Adrenal gland (tissue), 12 donors: ENCODE results near the gene CDYL. TPM values are rescaled to one million over a fixed set of nuclear protein-coding genes. Genes with fewer than 3 reads are reported as not detected.
A peak's percentile ranks its signal among the peaks of the same experiment; 100 is the strongest.
"Not testable (repeated sequence)": the region's sequence is repeated elsewhere in the genome, so short reads cannot be mapped to it uniquely, and the experiment has no call there.

ENCODE experiments used
- DNase-seq, 7 donors: peaks; one replicate each; pipeline ENCODE4 v3.0.0-alpha.2; 2019 to 2020
- H3K27ac ChIP-seq, 5 donors: fragments of 200-600 bp; sonication (generic) in 4 of 5; 1 replicate in 3 of 5; 2 replicates in 2 of 5; pipeline versions ENCODE4 v1.5.1 to v1.8.0; 2016 to 2020; ENCODE audit warnings: mild to moderate bottlenecking in 1 of 5
- H3K27me3 ChIP-seq: fragments of 200-600 bp; 2 replicates; pipeline ENCODE4 v1.8.0; 2021
- H3K36me3 ChIP-seq, 2 donors: fragments of 200-600 bp; replicated peaks in 1 of 2; 1 replicate in 1 of 2; 2 replicates in 1 of 2; pipeline versions ENCODE4 v1.5.1 to v1.8.0; 2018 to 2022
- H3K4me1 ChIP-seq, 2 donors: fragments of 200-600 bp; replicated peaks in 1 of 2; 1 replicate in 1 of 2; 2 replicates in 1 of 2; pipeline versions ENCODE4 v1.5.1 to v1.8.0; 2018 to 2021
- H3K4me3 ChIP-seq, 4 donors: fragments of 200-600 bp; sonication (generic) in 3 of 4; one replicate each; pipeline ENCODE4 v1.5.1; 2016 to 2018
- H3K9me3 ChIP-seq, 3 donors: fragments of 200-600 bp; sonication (generic) in 1 of 3; replicated peaks in 1 of 3; 1 replicate in 2 of 3; 2 replicates in 1 of 3; pipeline versions ENCODE4 v1.5.1 to v1.8.0; 2016 to 2021
- POLR2A ChIP-seq, 2 donors: fragments of 450-650 bp; IDR thresholded peaks; one replicate each; pipeline ENCODE4 v1.6.1; 2017; ENCODE audit warnings: antibody characterized with exemption in 2 of 2, mild to moderate bottlenecking in 2 of 2, moderate library complexity in 1 of 2
- WGBS, 4 donors: extraction: QIAGEN DNeasy Blood & Tissue Kit in 2 of 4; methylation state at CpG; one replicate each; pipeline versions ENCODE4 v1.1.5 to v1.1.7; 2013 to 2017; 5-methylcytosine and 5-hydroxymethylcytosine counted together
- intact Hi-C, 2 donors: fragments of 100-400 bp; cut with DNase I; formaldehyde crosslinking; loops; one replicate each; pipeline versions ENCODE4 v1.14.1 to v1.15.0; 2022 to 2023
- polyA plus RNA-seq, 3 donors: library from polyadenylated mRNA; stranded (reverse); fragments of 200-250 nt in 2 of 3; fragments of 350-450 nt in 1 of 3; fragmentation: Illumina TruSeq in 1 of 3; extraction: RNeasy Lipid Tissue Mini Kit (QIAGEN cat#74804) in 1 of 3; gene quantifications; one replicate each; pipeline ENCODE4 v1.2.3, GENCODE V29; 2013 to 2014
- total RNA-seq, 9 donors: library from RNA; depleted of rRNA in 4 of 9; stranded (reverse); fragments of >200 nt in 4 of 9; fragments of 120-200 nt in 1 of 9; fragmentation: NEBNext Ultra II Directional in 1 of 9; extraction: Animal tissue kit (Norgen Biotek cat#: 25700) in 1 of 9; gene quantifications; one replicate each; pipeline versions ENCODE4 v1.1.0 to v1.2.4, GENCODE V29; 2013 to 2023
- TF ChIP-seq, protein P1 (sequence below), 6 experiments: fragments of 450-650 bp in 4 of 6; fragments of 200-600 bp in 2 of 6; sonication (generic) in 1 of 6; IDR thresholded peaks; 1 replicate in 5 of 6; 2 replicates in 1 of 6; pipeline versions ENCODE4 v1.5.1 to v1.8.0; 2016 to 2021; ENCODE audit warnings: antibody characterized with exemption in 6 of 6, mild to moderate bottlenecking in 2 of 6, moderate library complexity in 1 of 6
- donor health status: healthy with polysubstance abuse.
- donor health status: Bipolar disorder and iron deficiency.
- donor health status: DM: yes; HTN: yes; CAD: no.
- donor health status: DM: no; HTN: no; CAD: no.
- donor health status: DM: no; HTN: no; CAD: no.
- donor health status: DM: yes; HTN: yes; CAD: no.

The CDYL gene
- total and polyA plus RNA-seq, 12 donors, result 3.3 to 47.1 (median 24.8) TPM

DNA sequence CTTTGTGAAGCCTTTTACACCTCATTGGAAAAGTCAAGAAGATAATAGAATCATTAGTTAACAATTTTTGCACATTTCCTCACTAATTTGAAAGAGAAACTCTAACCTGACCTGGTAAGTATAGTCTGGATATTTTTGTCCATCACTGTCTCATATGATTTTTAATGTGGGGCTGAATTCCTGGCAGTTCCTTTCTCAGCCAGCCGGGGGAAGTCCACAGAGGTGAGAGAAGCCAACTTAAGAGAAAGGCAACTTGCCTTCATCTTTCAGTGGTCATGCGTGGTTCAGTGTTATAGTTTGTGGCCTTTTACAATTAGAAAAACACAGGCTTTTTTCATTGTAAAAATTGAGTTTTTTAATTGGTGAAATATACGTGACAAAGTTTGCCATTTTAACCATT, 80.6 kb downstream of the CDYL start:
- intact Hi-C loops, result no loop called here
- H3K4me1 ChIP-seq, result peaks cover 5 to 26% of the 10 kb centered on the region in 2 donors
- H3K27me3 ChIP-seq, result no peaks in the 10 kb centered on the region
- 90 to 97% (median 95%) methylated on average over 3 of the region's 3 CpGs for WGBS, 4 donors
- TF ChIP-seq POLR2A (IDR thresholded peaks at IDR 0.05), result no peak
- H3K4me3 ChIP-seq, result no peak overlapping the region
- no peaks in the 10 kb centered on the region for H3K36me3 ChIP-seq
- no peak overlapping the region for H3K27ac ChIP-seq
- no peaks in the 10 kb centered on the region for H3K9me3 ChIP-seq
- DNase-seq, result no peak

DNA sequence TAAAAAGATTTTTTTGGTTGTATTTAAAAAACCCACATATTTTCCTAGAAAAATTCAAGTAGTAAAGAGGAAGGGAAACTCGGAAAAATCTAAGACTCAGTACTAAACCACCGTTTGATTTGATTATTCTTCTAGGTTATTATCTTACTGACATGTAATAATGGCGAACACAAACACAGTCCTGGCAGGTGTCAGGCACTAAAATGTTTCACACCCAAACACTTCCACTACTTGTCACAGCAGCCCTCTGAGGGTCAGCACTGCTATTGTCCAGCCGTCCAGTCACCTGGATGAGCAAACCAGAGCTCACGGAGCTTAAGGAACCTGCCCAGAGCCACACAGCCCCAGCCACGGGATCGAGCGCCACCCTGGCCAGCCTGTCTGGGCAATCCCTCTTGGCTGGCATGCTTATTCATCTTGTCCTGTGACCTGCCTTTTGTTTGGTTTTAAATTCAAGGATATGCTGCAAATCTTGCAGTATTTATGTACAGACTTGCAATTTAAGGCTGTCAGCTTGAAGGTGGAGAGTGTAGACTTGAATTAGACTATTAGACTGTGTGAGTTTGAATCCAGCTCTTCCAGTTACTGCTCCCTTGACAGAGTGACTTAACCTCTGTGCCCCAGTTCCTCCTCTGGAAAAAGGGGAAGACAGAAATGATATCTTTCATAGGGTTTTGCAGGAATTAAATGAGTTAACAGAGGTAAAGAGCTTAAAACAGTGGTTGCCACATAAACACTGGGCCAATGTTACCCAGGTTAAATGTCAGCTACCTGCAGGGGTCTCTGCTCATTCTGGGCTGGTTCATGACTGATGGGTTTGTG, 82.2 kb downstream of the CDYL start:
- Histone ChIP-seq H3K9me3 (no peaks in the 10 kb centered on the region), H3K4me1 (peaks cover 5 to 26% of the 10 kb centered on the region in 2 donors), H3K36me3 (no peaks in the 10 kb centered on the region), H3K27me3 (no peaks in the 10 kb centered on the region), H3K4me3 (no peak overlapping the region), H3K27ac (peak overlapping the region in 2 of 5 donors; percentile 40 to 54)
- WGBS, 4 donors, result 59 to 79% (median 69%) methylated on average over 5 to 8 of the region's 8 CpGs
- DNase-seq, result peak in 3 of 7 donors; percentile 18 to 32 (median 30)
- intact Hi-C loops, result no loop called here
- no peak for TF ChIP-seq POLR2A (IDR thresholded peaks at IDR 0.05)
- TF ChIP-seq, protein P1, sequence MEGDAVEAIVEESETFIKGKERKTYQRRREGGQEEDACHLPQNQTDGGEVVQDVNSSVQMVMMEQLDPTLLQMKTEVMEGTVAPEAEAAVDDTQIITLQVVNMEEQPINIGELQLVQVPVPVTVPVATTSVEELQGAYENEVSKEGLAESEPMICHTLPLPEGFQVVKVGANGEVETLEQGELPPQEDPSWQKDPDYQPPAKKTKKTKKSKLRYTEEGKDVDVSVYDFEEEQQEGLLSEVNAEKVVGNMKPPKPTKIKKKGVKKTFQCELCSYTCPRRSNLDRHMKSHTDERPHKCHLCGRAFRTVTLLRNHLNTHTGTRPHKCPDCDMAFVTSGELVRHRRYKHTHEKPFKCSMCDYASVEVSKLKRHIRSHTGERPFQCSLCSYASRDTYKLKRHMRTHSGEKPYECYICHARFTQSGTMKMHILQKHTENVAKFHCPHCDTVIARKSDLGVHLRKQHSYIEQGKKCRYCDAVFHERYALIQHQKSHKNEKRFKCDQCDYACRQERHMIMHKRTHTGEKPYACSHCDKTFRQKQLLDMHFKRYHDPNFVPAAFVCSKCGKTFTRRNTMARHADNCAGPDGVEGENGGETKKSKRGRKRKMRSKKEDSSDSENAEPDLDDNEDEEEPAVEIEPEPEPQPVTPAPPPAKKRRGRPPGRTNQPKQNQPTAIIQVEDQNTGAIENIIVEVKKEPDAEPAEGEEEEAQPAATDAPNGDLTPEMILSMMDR (IDR thresholded peaks at IDR 0.05), result no peak

DNA sequence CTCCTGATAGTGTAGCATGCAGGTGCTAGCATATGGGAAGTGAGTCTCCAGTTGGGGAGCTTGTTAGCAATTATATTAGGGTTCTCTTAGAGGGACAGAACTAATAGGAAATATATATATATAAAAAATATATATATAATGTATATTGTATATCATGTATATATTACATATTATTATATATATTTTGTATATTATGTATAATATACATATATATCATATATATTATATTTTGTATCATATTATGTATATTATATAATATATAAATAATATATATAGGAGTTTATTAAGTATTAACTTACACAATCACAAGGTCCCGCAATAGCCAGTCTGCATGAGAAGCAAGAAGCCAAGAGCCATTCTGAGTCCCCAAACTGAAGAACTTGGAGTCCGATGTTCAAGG, 84.2 kb downstream of the CDYL start:
- WGBS, 4 donors, result 92 to 98% (median 95%) methylated on average over 2 of the region's 2 CpGs
- Histone ChIP-seq H3K9me3 (no peaks in the 10 kb centered on the region), H3K36me3 (no peaks in the 10 kb centered on the region), H3K4me3 (no peak overlapping the region), H3K4me1 (peaks cover 5 to 20% of the 10 kb centered on the region in 2 donors), H3K27me3 (no peaks in the 10 kb centered on the region), H3K27ac (no peak overlapping the region)
- intact Hi-C loops, result no loop called here
- DNase-seq, result no peak
- TF ChIP-seq, protein P1 (IDR thresholded peaks at IDR 0.05), result no peak

DNA sequence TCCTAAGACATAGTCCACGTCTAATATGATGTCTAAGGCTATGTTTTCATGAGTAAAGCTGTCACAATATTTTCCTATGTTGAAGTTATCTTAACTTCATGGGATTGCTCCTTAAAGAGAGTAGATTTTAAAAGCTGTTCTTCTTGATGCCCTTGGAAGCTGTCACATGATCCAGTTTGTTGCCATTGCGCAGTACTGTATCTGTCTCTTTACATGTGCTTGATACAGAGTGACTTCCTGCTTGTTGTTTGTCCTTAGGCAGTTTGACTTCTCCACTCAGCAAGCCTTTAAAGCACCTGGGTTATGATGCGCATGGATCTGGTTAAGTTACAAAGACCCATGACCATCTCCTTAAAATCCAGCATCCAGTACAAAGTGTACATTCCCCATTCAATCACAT, 85.4 kb downstream of the CDYL start:
- TF ChIP-seq, protein P1 (IDR thresholded peaks at IDR 0.05), result no peak
- no peak for TF ChIP-seq POLR2A (IDR thresholded peaks at IDR 0.05)

GRCh38 chr6:4864519-4864918, 88.3 kb downstream of the CDYL start:
- TF ChIP-seq, protein P1 (IDR thresholded peaks at IDR 0.05), result no peak
- TF ChIP-seq POLR2A (IDR thresholded peaks at IDR 0.05), result no peak
- no peak for DNase-seq
- H3K36me3 ChIP-seq, result no peaks in the 10 kb centered on the region
- no peak overlapping the region for H3K4me3 ChIP-seq
- peaks cover 0 to 2% of the 10 kb centered on the region in 2 donors for H3K4me1 ChIP-seq
- no peaks in the 10 kb centered on the region for H3K27me3 ChIP-seq
- H3K27ac ChIP-seq, result no peak overlapping the region
- intact Hi-C loops, result no loop called here
- WGBS, 4 donors, result 88 to 93% (median 91%) methylated on average over 3 of the region's 3 CpGs
- H3K9me3 ChIP-seq, result peaks cover 0 to 7% (median 6%) of the 10 kb centered on the region in 3 donors

More for the DNA sequence above, 85.4 kb downstream of the CDYL start:
- H3K4me3 ChIP-seq, result no peak overlapping the region
- WGBS, 4 donors, result 88 to 94% (median 91%) methylated on average over 3 of the region's 3 CpGs
- no peak overlapping the region for H3K27ac ChIP-seq
- H3K9me3 ChIP-seq, result no peaks in the 10 kb centered on the region
- peaks cover 5 to 20% of the 10 kb centered on the region in 2 donors for H3K4me1 ChIP-seq
- no peak for DNase-seq
- no peaks in the 10 kb centered on the region for H3K27me3 ChIP-seq
- intact Hi-C loops, result no loop called here
- H3K36me3 ChIP-seq, result no peaks in the 10 kb centered on the region

- H3K27ac ChIP-seq, intact Hi-C loops, H3K27me3 ChIP-seq, H3K9me3 ChIP-seq, H3K4me3 ChIP-seq, H3K36me3 ChIP-seq, H3K4me1 ChIP-seq, DNase-seq: not testable (repeated sequence)
- WGBS, 4 donors, result 94 to 98% (median 97%) methylated on average over 4 of the region's 4 CpGs
These were observed 88.8 kb downstream of the CDYL start for GRCh38 chr6:4865006-4865405.
